Measurements from ENCODE around the gene RHCE. TPM values are rescaled to one million over a fixed set of nuclear protein-coding genes. Genes with fewer than 3 reads are reported as not detected.
"Not testable (repeated sequence)": the region's sequence is repeated elsewhere in the genome, so short reads cannot be mapped to it uniquely, and the experiment has no call there.

The RHCE gene
- polyA plus RNA-seq, 3 donors = 0.77 to 1.3 (median 1.1) TPM

GRCh38 chr1:25402947-25403803 lies 17.4 kb downstream of the RHCE start:
- DNase-seq = not testable (repeated sequence)

- DNase-seq = not testable (repeated sequence)
Observed at GRCh38 chr1:25398079-25398478, 22.5 kb downstream of the RHCE start.

GRCh38 chr1:25397549-25397948 lies 23.1 kb downstream of the RHCE start:
- DNase-seq = not testable (repeated sequence)

- no peak for DNase-seq
Observed at GRCh38 chr1:25392841-25393240, 27.8 kb downstream of the RHCE start.

- DNase-seq = not testable (repeated sequence)
Observed at GRCh38 chr1:25389721-25390120, 30.9 kb downstream of the RHCE start.

- not testable (repeated sequence) for DNase-seq
Observed at GRCh38 chr1:25388691-25389090, 31.9 kb downstream of the RHCE start.

- not testable (repeated sequence) for DNase-seq
Observed at GRCh38 chr1:25387096-25387495, 33.5 kb downstream of the RHCE start.

GRCh38 chr1:25383875-25384274 lies 36.8 kb downstream of the RHCE start:
- DNase-seq = not testable (repeated sequence)

GRCh38 chr1:25383090-25383489 lies 37.5 kb downstream of the RHCE start:
- not testable (repeated sequence) for DNase-seq

- not testable (repeated sequence) for DNase-seq
Observed at GRCh38 chr1:25382543-25382942, 38.1 kb downstream of the RHCE start.

- not testable (repeated sequence) for DNase-seq
Observed at GRCh38 chr1:25378367-25378766, 42.3 kb downstream of the RHCE start.

- DNase-seq = not testable (repeated sequence)
Observed at GRCh38 chr1:25371757-25372156, 48.9 kb downstream of the RHCE start.

- not testable (repeated sequence) for DNase-seq
Observed at GRCh38 chr1:25369691-25370271, 50.8 kb downstream of the RHCE start.

GRCh38 chr1:25369241-25369640 lies 51.4 kb downstream of the RHCE start:
- DNase-seq = no peak

GRCh38 chr1:25362634-25363559 lies 57.7 kb downstream of the RHCE start:
- not testable (repeated sequence) for DNase-seq

- no peak for DNase-seq
Observed at GRCh38 chr1:25361901-25362300, 58.7 kb downstream of the RHCE start.

- no peak for DNase-seq
Observed at GRCh38 chr1:25360596-25361581, 59.7 kb downstream of the RHCE start.

- no peak for DNase-seq
Observed at GRCh38 chr1:25356848-25357247, 63.8 kb downstream of the RHCE start.

- no peak for DNase-seq
Observed at GRCh38 chr1:25356441-25356840, 64.2 kb downstream of the RHCE start.

- no peak for DNase-seq
Observed at GRCh38 chr1:25355841-25356395, 64.7 kb downstream of the RHCE start.

- no peak for DNase-seq
Observed at GRCh38 chr1:25349606-25350005, 71.0 kb downstream of the RHCE start.

All from renal pelvis (tissue), 4 donors.